NCI-H128 (cell line): ENCODE measurements around the gene MKRN1.
"Not testable (repeated sequence)": the region's sequence is repeated elsewhere in the genome, so short reads cannot be mapped to it uniquely, and the experiment has no call there.

ENCODE experiments used
- DNase-seq: peaks from one replicate; lab custom pipeline; 2025; ENCODE audit not compliant: unreplicated experiment; lab: John Stamatoyannopoulos, UW

The MKRN1 gene

GRCh38 chr7:140479062-140479738 is at the start of gene MKRN1:
TSS of gene MKRN1 (minus strand) at chr7:140479505. CDS start at chr7:140479344, 161 bp downstream.
- DNase-seq: peak; percentile 97

DNA sequence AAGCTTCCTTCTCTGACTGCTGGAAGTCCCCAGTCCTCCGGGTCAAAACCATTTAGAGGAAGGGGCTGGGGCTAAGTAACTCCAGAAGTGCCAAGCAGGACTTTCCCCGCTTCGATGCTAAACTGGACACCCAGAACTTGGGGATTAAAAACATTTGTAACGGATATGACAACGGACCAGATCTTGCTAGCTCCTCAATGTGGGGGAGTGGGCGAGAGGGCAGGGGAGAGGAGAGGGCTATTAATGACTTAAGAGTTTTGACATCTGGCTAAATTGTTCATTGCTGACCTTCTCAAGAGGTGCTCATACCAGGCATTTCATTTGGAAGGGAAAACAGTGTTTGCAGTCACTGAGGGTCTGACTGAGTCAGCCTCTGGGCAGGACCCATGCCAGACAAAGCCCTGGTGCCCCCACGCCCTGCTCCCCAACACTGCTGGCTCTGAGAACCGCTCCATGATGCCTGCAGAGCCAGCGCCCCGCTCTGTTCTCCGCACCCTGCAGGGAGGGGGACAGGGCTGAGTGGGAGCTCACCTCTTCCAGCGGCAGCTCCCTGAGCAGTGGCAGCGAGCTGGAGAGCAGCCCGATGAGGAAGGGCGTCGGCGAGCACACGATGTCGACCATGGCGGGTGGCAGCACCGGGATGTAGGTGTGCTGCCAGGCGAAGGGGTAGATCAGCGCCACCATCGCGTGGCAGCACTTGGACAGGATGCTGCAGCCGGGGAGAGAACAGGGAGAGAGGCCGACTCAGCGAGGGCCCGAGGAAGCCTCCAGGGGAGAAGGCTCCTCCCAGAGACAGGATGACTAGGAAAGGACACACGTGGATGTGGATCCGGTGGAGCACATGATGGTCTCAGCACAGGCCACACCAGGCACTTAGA is 47.7 kb upstream of the MKRN1 start:
- no peak for DNase-seq

- DNase-seq: no peak
Measured at GRCh38 chr7:140526214-140526613, 46.9 kb upstream of the MKRN1 start.

DNA sequence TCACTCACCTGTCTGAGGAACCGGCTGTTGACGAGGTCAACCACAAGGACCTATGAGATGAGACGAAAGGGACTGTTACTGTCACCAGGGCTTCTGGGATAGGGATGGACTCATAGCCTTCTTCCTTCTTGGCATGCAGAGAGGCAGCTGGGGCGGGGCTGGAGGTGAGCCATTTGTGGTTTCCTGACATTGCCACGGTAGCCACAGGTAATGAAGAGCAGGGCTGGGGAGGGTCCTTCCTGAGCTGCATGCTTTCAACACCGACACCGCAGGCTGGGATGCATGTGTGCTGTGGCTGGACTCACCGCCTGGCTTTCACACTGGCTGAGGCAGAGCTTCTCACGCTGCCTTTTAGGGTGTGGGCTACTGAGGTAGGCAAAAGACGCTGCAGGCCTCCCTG is 46.4 kb upstream of the MKRN1 start:
- no peak for DNase-seq

DNA sequence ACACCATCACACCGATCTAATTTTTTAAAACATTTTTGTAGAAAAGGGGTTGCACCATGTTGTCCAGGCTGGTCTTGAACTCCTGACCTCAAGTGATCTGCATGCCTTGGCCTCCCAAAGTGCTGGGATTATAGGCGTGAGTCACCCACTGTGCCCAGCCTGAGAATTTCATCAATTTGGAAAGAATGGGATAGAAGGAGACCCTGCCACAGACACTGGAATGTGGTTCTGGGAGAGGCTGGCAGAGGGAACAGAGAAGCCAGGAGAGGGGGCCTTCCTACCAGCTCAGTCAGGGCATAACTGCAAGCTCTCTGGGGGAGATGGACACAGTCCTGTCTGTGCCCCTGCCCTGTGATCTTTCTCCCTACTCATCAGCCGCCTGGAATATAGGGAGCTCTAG is 42.1 kb upstream of the MKRN1 start:
- DNase-seq: no peak

- DNase-seq: no peak
Measured at GRCh38 chr7:140519007-140519399, 39.7 kb upstream of the MKRN1 start.

DNA sequence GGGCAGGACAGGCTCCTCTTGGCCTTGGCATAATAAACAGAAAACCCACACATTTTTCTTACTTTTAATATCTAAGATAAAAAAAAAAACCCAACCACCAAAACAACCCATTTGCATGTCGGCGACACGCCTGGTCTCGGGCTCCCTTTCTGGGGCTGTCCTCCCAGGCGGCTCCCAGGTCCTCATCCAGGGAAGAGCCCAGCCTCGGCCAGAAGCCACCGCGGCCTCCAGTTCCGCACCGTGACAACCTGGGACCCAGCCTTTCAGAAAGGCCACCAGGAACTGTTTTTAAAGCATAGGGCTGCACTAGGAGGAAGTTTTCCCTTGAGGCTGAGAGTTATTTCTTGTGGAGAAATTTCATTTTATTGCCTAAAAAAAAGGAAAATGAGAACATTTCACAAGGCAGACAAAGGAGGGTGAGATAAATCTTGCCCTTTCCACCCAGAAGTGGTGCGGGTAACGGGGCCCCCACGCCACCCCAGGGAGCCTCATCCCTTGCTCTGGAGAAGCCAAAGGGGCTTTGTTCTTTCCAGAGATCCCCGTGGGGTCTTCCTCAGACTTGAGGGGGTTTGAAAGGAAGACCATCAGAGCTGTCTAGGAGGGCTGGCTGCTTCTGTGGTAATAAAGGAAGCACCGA is 39.2 kb upstream of the MKRN1 start:
- no peak for DNase-seq

DNA sequence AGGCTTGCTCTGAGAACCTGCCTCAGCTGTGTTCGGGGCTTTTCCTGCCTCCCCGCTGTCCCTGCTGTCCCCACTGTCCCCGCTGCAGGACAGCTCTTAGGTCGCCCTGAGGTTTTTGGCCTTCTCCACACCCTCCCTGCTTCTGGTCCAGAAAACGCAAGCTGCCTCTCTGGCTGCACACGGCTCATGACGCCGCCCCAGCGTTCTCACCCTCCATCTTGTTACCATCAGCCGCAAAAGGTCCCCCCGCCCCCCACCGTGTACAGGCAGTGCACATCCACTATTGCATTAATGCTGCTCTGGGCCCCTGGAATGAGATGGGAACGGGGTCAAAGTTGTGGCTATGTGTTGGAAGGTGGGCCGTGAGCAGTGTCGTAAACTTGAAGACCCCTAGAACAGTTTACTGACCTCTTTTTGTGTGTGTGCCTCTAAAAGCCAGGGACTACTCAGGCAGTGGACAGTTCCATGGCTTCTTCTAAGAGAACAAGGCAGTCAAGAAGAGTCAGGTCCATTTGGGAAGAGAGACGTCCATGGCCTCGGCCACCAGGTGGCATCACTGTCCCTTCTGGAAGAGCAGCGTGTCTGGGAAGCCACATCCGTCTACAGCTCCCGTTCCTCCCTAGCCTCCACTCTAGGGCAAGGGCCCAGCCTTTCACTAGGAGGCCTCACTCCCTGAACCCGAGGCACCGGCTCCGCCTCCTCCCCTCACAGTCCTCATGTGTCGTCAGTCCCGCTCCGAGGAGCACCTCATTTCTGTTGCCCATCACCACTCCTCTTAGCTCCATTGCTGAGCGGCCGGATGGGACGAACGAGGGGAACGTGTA is 38.5 kb upstream of the MKRN1 start:
- peak; percentile 86 for DNase-seq

- DNase-seq: peak; percentile 13
Measured at GRCh38 chr7:140512317-140513000, 33.2 kb upstream of the MKRN1 start.

GRCh38 chr7:140509789-140510188 is 30.5 kb upstream of the MKRN1 start:
- no peak for DNase-seq

DNA sequence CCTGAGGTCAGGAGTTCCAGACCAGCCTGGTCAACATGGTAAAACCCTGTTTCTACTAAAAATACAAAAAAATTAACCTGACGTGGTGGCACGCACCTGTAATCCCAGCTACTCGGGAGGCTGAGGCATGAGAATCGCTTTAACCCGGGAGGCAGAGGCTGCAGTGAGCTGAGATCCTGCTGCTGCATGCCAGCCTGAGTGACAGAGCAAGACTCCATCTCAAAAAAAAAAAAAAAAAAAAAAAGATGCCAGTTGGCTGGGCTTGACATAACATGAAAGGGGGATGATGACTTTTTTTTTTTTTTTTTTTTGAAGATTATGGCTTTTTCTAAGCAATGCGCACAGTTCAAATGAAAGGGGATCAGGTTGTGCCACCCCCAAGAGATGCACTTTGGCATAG is 28.3 kb upstream of the MKRN1 start:
- not testable (repeated sequence) for DNase-seq

DNA sequence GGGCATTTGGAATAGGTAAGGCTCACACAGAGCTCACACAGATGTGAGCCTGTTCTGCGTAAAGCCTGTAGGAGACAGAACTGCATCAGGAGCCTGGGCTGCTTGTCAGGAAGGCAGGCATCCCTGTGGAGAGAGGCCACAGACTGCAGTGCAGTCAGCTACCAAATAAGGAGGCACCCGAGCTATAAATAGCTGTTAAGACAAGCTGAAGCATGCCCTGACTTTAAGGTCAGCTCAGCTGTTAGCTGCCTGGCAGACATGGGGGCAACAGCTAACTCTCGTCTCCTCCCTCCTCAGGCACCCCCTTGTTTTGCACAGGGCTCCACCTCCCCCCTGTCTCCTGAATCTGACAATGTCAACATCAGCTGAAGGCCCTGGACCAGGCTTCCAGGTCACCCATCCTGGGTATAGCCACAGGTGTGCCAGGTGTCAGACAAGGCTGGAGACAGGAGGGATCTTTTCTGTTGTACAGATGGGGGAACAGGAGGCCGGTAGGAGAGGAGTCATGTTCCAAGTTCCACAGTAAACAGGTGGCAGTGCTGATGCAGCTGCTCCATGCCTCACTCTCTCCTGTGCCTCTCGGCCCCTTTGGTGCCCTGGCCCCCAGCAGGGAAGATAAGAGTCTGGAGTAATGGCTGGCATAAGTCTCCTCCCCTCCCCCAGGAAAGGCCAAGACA is 27.6 kb upstream of the MKRN1 start:
- DNase-seq: peak; percentile 93

- no peak for DNase-seq
Measured at GRCh38 chr7:140501966-140502365, 22.7 kb upstream of the MKRN1 start.

- not testable (repeated sequence) for DNase-seq
Measured at GRCh38 chr7:140497807-140498206, 18.5 kb upstream of the MKRN1 start.

DNA sequence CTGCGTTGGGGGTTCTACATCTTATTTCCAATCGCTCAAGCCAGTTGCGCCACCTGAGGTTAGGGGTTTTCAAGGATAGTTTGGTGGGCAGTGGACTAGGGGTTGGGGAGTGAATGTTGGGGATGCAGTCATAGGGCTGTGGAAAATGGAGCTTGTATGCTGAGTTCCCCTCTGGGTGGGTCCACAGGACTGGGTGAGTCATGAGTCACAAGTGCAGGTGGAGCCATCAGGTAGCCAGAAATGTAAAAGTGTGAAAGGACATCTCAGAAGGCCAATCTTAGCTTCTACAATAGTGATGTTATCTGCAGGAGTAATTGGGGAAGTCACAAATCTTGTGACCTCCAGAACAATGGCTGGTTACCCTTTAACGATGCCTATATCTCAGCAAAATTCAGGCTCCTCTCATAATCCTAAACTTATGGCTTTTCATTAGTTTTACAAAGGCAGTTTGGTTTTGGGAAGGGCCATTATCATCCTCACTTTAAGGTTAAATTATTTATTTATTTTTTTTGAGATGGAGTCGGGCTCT is 18.0 kb upstream of the MKRN1 start:
- DNase-seq: no peak

- no peak for DNase-seq
Measured at GRCh38 chr7:140495514-140496097, 16.3 kb upstream of the MKRN1 start.

GRCh38 chr7:140494867-140495266 is 15.6 kb upstream of the MKRN1 start:
- DNase-seq: no peak

GRCh38 chr7:140489026-140489359 is 9.7 kb upstream of the MKRN1 start:
- no peak for DNase-seq

GRCh38 chr7:140485500-140486265 is 6.4 kb upstream of the MKRN1 start:
- no peak for DNase-seq
